GM10248 (cell line): ENCODE data around the gene NPAS1.

Experiments used
- CTCF ChIA-PET: fragments of 300-600 bp; sonication (Branson Sonifier 250); formaldehyde crosslinking; extraction: SDS; loops from one replicate; lab custom pipeline; 2021; ENCODE audit warnings: antibody characterized with exemption; lab: Yijun Ruan, JAX
- POLR2A ChIA-PET: fragments of 350-650 bp; sonication (Branson Sonifier 250); formaldehyde crosslinking; extraction: SDS; loops from one replicate; lab custom pipeline; 2020; ENCODE audit warnings: antibody characterized with exemption; lab: Yijun Ruan, JAX
- DNase-seq: peaks from one replicate; pipeline ENCODE4 v3.0.0; 2012; ENCODE audit errors: extremely low spot score
- TF ChIP-seq, protein P1 (sequence below): IDR thresholded peaks from 2 replicates; pipeline ENCODE4 v1.5.1; 2012; ENCODE audit warnings: mild to moderate bottlenecking, low read depth; ENCODE audit errors: extremely low read depth, missing control alignments, control extremely low read depth

The NPAS1 gene

GRCh38 chr19:46995492-46995891 is 24.1 kb upstream of the NPAS1 start:
- no peak for DNase-seq
- ChIA-PET POLR2A (no interaction called here), CTCF (interaction anchor here (2.1 to 3.0 kb wide), 2 partner anchors 12 to 18 kb away, joined by 5 to 18 read pairs; no protein-coding TSS in a partner anchor)
- TF ChIP-seq, protein P1, sequence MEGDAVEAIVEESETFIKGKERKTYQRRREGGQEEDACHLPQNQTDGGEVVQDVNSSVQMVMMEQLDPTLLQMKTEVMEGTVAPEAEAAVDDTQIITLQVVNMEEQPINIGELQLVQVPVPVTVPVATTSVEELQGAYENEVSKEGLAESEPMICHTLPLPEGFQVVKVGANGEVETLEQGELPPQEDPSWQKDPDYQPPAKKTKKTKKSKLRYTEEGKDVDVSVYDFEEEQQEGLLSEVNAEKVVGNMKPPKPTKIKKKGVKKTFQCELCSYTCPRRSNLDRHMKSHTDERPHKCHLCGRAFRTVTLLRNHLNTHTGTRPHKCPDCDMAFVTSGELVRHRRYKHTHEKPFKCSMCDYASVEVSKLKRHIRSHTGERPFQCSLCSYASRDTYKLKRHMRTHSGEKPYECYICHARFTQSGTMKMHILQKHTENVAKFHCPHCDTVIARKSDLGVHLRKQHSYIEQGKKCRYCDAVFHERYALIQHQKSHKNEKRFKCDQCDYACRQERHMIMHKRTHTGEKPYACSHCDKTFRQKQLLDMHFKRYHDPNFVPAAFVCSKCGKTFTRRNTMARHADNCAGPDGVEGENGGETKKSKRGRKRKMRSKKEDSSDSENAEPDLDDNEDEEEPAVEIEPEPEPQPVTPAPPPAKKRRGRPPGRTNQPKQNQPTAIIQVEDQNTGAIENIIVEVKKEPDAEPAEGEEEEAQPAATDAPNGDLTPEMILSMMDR, result no peak

GRCh38 chr19:46998445-46999125 is 21.1 kb upstream of the NPAS1 start:
- ChIA-PET CTCF (interaction anchor here (1.1 kb wide), 1 partner anchor 14 kb away, joined by 4 read pairs; no protein-coding TSS in a partner anchor), POLR2A (no interaction called here)
- DNase-seq, result no peak
- TF ChIP-seq, protein P1, result no peak

GRCh38 chr19:46999377-46999776 is 20.3 kb upstream of the NPAS1 start:
- ChIA-PET CTCF (interaction anchor here (3.9 to 5.1 kb wide), 2 partner anchors 8 to 14 kb away, joined by 25 to 31 read pairs; no protein-coding TSS in a partner anchor), POLR2A (no interaction called here)
- TF ChIP-seq, protein P1, result no peak
- no peak for DNase-seq

- TF ChIP-seq, protein P1, result no peak
- DNase-seq, result no peak
- ChIA-PET POLR2A (no interaction called here), CTCF (interaction anchor here (3.9 to 5.1 kb wide), 2 partner anchors 8 to 13 kb away, joined by 25 to 31 read pairs; no protein-coding TSS in a partner anchor)
Measured at GRCh38 chr19:46999878-47000277, 19.8 kb upstream of the NPAS1 start.

DNA sequence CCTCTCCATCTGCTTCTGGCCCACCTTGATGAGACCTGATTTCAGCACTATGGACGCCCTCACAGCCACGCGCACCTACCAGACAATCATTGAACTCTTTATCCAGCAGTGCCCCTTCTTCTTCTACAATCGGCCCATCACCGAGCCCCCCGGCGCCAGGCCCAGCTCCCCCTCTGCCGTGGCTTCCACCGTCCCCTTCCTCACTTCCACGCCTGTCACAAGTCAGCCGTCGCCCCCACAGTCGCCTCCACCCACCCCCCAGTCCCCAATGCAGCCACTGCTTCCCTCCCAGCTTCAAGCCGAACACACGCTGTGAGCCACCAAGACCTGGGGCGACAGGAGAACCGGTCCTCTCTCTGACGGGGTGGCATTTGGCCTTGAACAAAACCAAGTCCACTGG is 19.3 kb upstream of the NPAS1 start:
- DNase-seq, result no peak
- POLR2A ChIA-PET, result no interaction called here
- CTCF ChIA-PET, result interaction anchor here (3.9 to 5.1 kb wide), 2 partner anchors 9 to 13 kb away, joined by 25 to 31 read pairs; no protein-coding TSS in a partner anchor
- TF ChIP-seq, protein P1, result no peak

- TF ChIP-seq, protein P1, result no peak
- CTCF ChIA-PET, result interaction anchor here (1.6 to 5.1 kb wide), 3 partner anchors 10 to 244 kb away, joined by 3 to 31 read pairs (median 25); no protein-coding TSS in a partner anchor
- POLR2A ChIA-PET, result interaction anchor here (0.5 kb wide), 1 partner anchor 131 kb away, joined by 3 read pairs; no protein-coding TSS in a partner anchor
- no peak for DNase-seq
Measured at GRCh38 chr19:47001584-47001983, 18.1 kb upstream of the NPAS1 start.
